ENCODE data around the gene ZNF747.
"Not testable (repeated sequence)": the region's sequence is repeated elsewhere in the genome, so short reads cannot be mapped to it uniquely, and the experiment has no call there.

Gene ZNF747

DNA sequence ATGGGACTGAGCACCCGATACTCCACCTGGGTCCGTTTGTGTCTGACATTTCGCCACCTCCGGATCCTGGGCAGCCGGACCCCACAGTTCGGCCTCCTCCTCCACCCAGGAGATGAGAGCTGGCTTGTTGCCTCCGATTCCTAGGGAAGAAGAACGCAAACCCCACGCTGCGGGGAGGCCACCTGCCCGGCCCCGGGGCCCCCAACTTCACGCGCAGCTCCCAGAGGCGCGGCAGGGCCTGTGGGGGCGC is 23.0 kb upstream of the ZNF747 start:
- no peak for DNase-seq

DNA sequence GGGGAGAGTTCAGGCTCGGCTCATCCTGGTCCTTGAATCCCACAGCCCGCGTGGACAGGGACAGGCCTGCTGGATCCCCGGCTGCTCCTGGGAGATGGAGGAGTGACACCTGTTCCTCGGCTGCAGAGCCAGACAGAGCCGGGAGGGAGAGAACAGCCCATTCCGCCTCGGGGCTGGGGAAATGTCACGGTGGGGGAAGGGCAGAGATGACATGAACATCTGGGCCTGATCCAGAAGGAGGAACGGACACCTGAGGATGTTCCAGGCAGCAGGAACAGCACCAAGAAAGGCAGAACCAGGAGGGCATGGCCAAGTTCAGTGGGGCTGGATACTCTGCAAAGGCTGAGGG is 21.4 kb upstream of the ZNF747 start:
- no peak for DNase-seq

DNA sequence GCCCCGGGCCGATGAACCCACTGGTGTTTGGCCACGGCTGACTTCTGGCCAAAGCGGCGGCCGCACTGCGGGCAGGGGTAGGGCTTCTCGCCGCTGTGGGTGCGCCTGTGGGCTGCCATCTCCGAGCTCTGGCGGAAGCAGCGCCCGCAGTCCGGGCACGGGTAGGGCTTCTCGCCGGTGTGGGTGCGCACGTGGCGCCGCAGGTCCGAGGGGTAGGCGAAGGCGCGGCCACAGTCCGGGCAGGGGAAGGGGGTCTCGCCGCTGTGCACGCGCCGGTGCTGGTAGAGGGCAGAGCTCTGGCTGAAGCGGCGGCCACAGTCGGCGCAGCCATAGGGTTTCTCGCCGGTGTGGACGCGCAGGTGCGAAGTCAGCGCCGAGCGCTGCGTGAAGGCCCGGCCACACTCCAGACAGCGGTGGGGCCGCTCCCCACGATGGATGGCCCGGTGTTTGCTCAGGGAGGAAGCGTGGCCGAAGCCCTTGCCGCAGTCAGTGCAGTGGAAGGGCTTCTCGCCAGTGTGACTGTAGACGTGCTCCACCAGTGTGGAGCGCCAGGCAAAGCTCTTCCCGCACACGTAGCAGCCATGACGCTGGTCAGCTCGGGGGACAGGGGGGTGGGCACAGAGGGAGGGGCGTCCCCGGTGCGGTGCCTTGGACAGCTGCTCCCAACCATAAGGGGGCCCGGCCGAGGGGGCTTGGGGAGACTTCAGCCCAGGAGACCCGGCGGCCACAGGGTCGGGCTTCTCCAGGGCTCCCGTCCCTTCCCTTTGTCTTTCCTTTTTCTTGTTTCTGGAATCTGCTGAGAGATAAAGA is 20.9 kb upstream of the ZNF747 start:
- no peak for DNase-seq

DNA sequence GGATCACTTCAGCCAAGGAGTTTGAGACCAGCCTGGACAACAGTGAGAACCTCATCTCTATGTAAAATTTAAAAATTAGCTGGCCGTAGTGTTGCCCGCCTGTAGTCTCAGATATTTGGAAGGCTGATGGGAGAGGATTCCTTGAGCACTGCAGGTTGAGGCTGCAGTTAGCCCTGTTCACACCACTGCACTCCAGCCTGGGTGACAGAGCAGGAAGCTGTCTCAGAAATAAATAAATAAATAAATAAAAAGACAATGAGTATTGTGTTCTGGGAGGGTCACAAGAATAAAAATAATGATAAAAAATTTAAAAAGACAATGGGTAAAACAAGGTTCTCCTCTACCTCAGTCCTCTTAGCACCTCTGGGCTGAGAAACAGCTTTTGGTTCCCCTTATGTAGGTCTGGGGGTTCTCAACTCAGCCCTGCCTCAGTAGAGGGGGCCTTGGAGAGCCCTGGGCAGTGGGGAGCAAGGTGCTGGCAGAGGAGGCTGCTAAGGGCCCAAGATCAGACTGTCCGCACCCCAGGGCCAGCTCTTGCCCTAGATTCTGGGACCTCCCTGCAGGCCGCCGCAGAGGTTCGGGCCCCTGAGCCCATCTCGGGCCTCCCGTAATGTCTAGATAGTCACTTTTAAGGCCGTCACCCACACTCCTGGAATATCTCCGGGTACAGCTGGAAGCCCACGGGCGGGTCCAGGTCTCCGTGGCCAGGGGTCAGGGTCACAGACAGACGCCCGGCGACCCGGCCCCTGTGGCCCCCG is 20.1 kb upstream of the ZNF747 start:
- DNase-seq: no peak

DNA sequence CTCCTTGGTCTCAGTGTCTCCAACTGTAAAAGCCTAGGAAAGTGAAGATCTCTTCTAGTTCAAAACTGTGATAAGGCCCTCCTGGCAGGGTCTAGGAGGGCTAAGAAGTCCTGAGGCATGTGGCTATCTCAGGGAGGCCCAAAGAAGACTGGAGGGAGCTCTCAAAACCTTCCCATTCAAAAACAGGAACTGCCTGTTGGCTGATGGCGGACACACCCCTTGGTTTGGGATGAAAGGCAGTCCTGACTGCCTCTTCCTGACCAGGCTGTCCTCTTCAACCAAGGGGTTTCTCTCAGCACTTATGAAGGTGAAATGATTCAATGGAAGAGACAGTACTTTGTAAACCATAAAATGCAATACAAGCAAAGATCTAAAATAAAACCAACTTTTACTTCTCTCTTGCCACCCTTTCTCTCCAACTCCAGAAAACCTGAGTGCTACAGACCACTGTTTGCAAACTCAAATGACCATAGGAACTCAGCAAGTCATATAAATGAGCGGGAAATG is 18.8 kb upstream of the ZNF747 start:
- no peak for DNase-seq

DNA sequence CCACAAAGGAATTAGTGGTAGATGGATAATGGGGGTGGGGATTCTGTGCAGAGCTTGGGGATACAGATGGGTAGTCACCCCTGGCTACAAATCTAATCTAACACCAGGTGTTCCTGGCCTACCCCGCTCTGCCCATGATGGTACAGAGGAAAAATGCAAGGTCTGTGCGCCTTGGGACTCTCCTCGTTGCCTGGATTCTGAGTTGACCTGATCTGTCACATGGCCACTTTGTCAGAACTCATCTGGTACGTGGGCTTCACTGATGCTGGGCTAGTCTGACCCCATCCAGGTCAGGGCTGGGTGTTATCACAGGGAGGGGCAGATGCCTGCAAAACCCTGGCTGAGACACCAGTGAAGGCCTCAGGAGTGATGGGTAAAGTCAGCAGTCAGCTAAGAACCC is 18.3 kb upstream of the ZNF747 start:
- no peak for DNase-seq

DNA sequence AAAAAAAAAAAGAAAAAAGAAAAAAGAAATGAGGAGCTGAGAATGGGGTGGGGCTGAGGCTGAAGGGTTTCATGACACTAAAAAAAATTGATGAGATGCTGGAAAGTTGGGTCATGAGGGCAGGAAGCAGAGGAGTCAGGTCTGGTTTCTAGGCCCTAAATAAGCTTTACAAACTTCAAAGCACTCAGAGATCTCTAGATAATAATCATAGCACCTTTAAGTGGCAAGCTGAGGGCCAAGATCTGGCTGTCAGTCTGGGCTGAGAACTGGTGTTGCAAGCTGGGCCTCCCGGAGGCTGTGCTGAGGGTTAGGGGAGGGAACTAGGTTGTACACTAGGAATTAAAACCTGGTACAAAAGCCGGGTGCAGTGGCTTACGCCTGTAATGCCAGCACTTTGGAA is 17.1 kb upstream of the ZNF747 start:
- DNase-seq: no peak

DNA sequence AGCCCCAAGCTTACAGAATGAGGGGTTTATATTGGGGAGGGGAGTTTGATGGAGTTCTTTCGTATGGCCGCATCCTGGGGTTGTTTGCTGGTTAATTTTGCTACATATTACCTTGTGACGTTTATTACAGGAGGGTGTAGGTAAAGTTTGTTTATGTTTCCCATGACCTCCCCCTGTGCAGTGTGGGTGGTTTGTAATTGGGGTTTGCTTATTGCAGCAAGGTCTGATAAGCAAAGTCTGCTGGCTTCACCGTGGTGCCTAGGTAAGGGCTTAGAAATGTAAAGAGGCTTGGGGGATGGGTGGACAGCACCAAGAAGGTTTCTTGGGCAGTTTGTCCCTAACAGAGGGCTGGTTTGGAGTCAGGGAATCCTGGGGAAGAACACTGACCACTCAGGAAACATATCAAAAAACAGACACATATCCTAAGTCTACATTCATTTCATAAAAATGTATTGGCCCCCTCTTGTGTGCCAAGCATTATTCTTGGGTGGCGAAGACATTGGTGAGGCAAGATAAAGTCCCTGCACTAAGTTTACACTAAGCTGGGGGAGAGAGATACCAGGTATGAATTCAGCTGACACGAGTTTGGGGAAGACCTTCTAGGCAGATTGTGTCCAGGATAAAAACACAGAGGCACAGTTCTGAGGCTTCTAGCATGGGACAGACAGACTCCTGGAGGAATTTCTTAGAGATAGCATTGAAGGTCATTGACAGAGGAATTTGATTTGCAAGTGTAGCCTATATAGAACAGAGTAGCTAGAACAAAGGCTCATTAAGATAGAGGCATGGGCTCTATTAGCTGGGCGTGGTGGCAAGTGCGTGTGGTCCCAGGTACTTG is 14.0 kb upstream of the ZNF747 start:
- DNase-seq: no peak

DNA sequence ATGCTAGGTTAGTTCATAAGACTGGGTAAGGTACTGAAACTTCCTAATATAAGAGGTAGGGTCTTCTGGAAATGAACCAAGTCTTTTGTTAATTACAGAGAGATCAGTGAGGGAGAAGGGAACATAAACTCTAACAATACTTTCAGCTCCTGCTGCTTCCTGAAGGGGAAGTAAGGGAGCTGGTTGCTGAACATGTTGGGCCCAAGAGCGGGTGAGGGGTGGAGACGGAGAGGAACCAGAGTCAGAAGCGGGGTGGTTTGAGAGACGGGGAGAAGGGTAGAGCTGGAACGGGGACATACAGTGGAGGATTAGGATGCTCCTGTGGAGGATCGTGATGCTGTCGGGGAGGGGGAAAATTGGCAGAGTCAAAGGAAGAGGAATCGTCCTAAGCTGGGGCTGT is 11.5 kb upstream of the ZNF747 start:
- no peak for DNase-seq

DNA sequence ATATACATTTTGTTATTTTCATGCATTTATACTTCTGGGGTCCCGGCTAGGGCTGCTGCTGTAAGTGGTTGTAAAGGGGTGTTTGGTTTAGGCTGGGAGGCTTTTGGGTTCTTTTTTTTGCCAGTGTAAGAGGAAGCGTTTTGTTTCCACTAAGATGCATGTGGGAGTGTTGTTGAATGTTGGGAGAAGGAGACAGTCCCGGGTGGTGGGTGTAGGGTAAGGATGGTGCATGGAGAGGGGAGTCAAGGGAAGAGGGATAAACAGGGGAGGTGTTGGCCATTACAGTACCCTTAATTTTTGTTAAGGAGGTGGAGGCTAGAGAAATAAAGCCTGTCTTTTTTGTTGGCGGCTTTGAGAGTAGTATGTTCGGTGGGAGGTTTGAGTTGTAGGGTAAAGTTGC is 8.4 kb upstream of the ZNF747 start:
- no peak for DNase-seq

DNA sequence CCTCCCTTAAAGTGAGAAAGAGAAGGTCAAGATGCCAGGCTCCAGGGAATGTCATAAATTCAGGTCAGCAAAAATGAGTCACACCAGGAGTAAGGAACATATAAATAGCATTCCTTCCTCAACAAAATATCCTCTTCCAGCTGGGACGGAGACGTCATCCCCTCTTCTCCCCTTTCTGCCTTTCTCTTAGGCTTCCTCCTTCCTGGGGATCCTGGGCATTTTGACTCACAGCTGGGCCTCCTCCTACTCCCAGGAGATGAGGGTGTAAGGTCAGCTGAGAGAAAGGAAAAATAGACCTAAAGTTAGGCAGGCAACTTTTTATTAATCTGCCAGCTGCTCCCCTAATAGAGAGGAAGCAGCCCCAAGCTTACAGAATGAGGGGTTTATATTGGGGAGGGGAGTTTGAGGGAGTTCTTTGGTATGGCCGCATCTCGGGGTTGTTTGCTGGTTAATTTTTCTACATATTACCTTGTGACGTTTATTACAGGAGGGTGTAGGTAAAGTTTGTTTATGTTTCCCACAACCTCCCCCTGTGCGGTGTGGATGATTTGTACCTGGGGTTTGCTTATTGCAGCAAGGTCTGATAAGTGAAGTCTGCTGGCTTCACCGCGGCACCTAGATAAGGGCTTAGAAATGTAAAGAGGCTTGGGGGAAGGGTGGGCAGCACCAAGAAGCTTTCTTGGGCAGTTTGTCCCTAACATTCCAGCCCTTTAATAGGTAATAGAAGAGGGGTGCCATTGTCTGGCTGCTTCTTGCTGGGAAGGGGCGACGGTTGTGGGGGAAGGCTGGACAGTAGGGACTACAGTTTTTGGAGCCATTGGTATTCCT is 7.1 kb upstream of the ZNF747 start:
- DNase-seq: no peak

DNA sequence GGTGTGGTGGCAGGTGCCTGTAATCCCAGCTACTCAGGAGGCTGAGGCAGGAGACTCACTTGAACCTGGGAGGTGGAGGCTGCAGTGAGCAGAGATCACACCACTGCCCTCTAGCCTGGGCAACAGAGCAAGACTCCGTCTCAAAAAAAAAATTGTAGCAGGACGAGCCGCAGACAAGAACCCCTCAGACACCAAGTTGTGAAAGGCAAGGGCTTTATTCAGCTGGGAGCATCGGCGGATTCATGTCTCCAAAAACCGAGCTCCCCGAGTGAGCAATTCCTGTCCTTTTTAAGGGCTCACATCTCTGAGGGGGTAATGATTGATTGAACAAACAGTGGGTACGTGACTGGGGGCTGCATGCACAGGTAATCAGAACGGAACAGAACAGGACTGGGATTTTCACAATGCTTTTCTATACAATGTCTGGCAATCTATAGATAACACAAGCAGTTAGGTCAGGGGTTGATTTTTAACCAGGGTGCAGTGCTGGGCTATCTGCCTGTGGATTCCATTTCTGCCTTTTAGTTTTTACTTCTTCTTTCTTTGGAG is 6.3 kb upstream of the ZNF747 start:
- DNase-seq: not testable (repeated sequence)

DNA sequence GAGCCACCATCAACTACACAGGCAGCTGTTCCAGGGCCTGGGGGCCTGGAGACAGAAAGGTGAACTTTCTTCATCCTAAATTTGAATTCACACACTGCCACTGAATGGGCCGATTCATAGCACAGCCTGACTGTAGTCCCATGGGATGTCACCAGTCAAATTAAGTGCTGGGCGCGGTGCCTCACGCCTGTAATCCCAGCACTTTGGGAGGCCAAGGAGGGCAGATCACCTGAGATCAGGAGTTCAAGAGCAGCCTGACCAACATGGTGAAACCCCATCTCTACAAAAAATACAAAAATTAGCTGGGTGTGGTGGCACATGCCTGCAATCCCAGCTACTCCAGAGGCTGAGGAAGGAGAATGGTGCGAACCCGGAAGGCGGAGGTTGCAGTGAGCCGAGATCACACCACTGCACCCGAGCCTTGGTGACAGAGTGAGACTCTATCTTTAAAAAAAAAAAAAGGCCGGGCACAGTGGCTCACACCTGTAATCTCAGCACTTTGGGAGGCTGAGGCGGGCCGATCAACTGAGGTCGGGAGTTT is 5.4 kb upstream of the ZNF747 start:
- not testable (repeated sequence) for DNase-seq

DNA sequence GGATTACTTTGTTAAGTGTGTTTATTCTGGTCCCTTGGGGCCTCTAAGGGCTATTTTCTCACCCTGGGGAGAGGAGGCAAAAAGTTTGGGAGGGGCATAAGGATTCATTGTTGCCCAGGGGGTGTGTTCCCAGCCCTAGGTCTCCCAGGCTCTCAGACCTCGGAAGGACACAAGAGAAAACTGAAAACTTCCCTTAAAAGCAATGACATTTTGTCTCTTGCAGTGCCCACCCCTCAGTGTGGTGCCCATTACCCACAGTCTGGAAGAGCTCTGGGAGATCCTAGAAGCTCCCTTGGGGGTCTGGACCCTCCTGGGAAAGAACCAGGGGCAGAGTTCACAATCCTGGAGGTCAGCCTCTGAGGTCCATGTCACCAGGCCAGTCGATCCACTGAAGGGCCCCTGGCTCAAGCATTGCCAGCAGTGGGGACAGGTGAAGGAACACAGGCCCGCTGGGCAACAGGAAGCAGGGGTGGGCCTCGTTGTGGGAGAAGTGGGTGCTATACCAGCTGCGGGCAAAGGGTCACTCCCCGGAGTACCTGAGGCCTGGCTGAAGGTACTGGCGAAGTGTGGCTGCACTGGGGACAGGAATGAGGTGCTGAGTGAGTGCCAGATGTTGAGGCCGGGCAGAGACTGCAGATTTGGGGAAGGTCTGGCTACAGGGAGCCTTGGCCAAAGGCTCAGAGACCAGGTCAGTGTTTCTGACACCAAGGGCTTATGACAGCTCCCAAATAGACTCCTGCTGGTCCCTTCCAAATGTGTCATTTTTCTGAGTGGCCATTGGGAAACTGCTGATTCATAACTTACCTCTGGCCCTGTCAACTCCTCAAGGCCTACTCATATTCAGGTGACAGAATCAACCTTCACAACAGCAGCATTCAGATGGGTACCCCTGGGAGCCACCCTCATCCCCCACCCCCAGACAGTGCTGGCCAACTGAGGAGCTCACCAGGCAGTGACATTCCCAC is 4.6 kb upstream of the ZNF747 start:
- DNase-seq: no peak

DNA sequence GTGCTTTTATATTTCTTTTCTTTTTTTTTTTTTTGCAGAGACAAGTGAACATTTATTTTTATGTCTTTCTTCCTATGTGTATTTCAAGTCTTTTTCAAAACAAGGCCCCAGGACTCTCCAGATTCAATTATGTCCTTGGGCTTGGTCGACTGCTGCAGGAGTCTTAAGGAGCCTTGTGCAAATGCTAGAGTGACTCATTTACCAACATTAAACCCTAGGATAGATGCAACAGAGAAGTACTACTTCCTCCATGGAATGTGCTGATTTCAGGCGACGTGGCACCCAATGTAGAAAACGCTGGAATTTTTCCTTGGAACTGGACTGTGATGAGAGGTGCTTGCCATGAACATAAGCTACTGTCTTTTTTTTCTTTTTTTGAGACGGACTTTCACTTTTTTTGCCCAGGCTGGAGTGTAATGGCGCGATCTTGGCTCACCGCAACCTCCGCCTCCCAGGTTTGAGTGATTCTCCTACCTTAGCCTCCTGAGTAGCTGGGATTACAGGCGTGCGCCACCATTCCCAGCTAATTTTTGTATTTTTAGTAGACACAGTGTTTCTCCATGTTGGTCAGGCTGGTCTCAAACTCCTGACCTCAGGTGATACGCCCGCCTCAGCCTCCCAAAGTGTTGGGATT is 1.9 kb upstream of the ZNF747 start:
- not testable (repeated sequence) for DNase-seq

DNA sequence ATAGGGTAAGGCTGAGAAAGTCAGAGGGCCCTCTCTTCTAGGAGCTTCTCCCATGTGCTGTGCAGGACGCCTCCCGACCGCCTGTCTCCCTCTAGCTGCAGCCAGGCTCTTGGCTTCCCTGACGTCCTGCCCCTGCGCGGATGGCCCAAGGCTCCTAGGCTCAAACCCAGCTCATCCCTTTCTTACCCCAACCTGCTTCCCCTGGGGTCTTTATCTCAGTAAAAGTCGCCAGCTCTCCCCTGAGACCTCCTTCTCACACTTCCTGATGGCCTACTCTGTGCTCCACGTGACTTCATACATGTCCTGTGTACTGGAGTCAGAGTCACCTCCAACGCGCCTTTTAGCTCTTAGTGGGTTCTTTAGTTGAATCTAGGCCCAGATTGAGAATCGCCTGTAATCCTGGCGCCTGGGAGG is 1.1 kb upstream of the ZNF747 start:
- peak; percentile 74 for DNase-seq

DNA sequence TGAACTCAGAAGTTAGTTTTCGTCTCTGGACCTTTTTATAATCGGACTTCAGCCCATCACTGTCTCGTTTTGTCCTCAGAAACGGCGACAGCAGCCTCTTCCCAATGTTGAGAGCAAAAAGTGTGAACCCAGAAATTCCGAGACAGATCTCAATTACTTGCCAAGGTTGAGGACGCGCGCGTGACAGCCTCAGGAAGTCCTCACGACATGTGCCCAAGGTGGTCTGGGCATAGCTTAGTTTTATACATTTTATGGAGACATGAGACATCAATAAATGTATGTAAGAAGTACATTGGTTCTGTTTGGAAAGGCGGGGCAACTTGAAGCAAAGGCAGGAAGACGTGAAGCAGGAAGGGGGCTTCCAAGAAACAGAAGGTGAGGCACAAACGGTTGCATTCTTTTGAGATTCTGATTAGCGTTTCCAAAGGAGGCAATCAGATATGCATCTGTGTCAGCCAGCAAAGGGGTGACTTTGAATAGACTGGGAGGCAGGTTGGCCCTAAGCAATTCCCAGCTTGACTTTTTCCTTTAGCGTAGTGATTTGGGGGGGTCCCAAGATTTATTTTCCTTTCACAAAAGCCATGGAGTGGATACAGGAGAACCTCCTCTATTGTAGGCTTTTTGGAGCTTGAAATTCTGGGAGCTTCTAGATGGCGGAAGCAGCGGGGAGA is 583 bp upstream of the ZNF747 start:
- DNase-seq: no peak

DNA sequence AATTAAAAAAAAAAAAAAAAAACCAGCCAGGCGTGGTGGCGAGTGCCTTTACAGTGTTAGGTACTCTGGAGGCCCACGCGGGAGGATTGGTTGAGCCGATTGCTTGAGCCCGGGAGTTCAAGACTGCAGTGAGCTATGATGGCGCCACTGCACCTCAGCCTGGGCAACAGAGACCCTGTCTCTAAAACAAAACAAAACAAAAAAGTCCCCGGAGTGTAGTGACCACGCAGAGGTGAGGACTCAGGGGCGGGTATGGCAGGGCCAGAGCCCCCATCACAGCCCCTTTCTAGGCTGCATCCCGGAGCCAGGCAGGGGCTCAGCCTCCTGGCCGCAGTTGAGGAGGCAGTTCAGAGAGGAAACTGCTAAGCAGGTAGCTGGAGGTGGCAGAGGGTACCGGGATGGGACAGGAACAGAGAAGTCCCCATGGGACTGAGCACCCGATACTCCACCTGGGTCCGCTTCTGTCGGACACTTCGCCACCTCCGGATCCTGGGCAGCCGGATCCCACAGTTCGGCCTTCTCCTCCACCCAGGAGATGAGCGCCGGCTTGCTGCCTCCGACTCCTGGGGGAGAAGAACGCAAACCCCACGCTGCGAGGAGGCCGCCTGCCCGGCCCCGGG is 800 bp downstream of the ZNF747 start:
- no peak for DNase-seq

DNA sequence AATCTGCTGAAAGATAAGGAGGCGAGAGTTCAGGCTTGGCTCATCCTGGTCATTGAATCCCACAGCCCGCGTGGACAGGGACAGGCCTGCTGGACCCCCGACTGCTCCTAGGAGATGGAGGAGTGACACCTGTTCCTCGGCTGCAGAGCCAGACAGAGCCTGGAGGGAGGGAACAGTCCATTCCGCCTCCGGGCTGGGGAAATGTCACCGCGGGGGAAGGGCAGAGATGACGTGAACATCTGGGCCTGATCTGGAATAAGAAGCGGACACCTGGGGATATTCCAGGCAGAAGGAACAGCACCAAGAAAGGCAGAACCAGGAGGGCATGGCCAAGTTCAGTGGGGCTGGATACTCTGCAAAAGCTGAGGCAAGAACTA is 1.5 kb downstream of the ZNF747 start:
- DNase-seq: no peak

Data from DMS79 treated with DMSO at 0.1 percent for 48 hours (cell line).